GM18519 (cell line): ENCODE data around the gene APBB2.
A peak's percentile ranks its signal among the peaks of the same experiment; 100 is the strongest.

Experiments
- ATAC-seq: cut with Tn5 transposase; IDR thresholded peaks from one replicate; pipeline ENCODE4 v1.9.1; 2021; ENCODE audit warnings: mild to moderate bottlenecking, moderate library complexity; ENCODE audit not compliant: unreplicated experiment, low FRiP score

APBB2 gene

DNA sequence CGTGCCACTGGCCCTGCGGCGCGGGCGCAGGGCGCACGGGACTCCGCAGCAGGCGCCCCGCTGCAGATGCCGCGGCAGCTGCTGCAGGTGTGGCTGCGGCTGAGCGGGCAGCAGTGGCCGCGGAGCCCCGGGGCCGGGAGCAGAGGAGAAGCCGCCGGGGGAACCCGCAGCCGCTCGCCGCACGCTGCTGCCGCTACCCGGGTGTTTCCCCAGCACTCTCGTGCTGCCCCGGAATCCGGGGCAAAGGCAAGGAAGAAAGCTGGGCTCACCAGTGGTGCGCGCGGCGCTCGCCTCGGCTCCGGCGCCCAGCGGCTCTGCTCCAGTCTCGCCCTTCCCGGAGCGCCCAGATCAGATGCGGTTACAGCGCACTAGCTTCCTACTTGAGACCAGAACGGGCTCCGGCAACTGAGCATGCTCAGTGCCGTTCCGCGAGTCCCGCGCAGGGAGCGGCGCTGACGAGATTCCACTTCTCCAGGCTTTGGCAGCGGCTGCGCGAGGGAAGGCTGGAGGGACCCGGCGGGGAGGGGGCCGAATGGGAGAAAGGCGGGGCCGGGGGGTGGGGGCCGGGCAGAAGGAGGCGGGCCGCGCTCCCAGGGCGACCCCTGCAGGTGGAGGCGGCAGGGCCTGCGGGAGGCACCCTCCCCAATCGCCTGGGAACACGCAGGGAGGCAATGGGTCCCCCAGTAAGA is at the start of gene APBB2:
APBB2 (minus strand) TSS at position 407 of the 689 bp plus-strand sequence. CDS start 181,288 bp downstream, outside the sequence.
- peak; percentile 39 for ATAC-seq

GRCh38 chr4:41262198-41262597 is 47.9 kb upstream of the APBB2 start:
- ATAC-seq: no peak

- no peak for ATAC-seq
Measured at GRCh38 chr4:41260116-41260733, 45.9 kb upstream of the APBB2 start.

DNA sequence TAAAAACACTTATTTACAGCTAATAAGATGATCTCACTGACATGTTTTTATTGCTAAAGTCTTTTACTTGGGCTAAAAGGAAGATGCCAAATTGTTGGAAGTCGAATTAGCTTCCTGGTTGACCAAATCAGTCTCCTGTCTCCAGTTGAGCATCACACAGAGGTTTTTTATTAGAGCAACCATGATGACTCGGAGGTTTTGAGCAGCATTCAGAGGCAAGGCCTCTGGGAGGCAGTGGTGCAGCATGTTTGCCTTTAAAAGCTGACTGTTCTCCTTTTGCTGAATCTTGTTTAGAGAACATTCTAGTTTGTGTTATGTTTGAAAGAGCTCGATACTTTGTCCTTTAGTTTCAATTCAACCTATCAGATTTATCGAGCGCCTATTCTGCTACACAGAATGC is 44.4 kb upstream of the APBB2 start:
- no peak for ATAC-seq

GRCh38 chr4:41257906-41258305 is 43.6 kb upstream of the APBB2 start:
- ATAC-seq: no peak

- ATAC-seq: peak; percentile 40
Measured at GRCh38 chr4:41257257-41257901, 43.0 kb upstream of the APBB2 start.

DNA sequence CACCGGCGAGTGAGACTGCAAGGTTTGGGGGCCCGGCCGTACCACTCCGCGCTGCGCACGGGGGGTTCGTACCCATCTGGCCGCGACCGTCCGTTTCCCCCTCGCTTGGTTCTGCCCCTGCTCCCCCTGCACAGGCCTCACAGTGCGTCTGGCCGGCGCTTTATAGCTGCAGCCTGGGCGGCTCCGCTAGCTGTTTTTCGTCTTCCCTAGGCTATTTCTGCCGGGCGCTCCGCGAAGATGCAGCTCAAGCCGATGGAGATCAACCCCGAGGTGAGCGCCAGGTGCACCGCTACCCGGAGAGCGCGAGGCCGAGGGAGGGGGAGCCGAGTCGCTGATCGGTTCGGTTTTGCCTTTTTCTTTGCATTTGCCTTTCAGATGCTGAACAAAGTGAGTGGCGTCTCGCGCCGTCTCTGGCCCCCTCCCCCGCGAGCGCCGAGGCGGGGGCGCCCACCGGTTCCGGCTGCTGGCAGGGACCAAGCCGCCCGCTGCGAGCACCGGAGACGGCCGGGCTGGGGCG is 42.5 kb upstream of the APBB2 start, which contains the start of gene UCHL1:
UCHL1 (plus strand) TSS at position 189 of the 517 bp plus-strand sequence; CDS start at position 238, 49 bp downstream.
- peak; percentile 36 for ATAC-seq

- no peak for ATAC-seq
Measured at GRCh38 chr4:41256131-41256739, 41.9 kb upstream of the APBB2 start.

- ATAC-seq: no peak
Measured at GRCh38 chr4:41245983-41246382, 31.6 kb upstream of the APBB2 start.

DNA sequence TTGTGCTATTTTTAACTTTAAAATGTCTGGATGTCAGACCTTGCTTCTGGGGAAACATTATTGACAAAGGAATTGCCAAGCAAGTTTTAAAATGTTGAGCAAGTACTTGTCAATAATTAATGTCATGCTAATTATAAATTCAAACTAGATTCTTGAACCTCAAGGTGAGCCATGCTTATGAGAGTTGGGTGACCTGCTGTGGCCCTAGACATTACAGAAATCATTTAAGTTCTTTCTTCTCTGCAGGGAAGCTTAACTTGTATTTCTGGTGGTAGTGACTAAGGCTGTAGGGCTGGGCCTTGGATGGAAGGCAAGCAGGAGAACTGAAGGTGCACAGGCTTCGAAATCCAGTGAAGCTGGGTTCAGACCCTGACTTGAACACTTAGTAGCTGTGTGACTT is 27.6 kb upstream of the APBB2 start:
- ATAC-seq: no peak

- no peak for ATAC-seq
Measured at GRCh38 chr4:41236508-41236907, 22.2 kb upstream of the APBB2 start.

DNA sequence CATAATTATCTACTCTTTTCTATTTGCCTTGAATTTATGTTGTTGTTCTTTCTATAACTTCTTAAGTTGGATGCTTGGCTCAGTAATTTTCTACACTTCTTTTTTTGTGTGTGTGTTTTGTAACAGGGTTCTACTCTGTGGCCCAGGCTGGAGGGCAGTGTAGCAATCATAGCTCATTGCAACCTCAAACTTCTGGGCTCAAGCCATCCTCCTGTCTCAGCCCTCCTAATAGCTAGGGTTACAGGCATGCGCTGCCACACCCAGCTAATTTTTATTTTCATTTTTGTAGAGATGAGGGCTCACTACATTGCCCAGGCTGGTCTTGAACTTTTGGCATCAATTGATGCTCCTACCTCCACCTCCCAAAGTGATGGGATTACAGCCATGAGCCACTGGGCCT is 21.7 kb upstream of the APBB2 start:
- no peak for ATAC-seq

DNA sequence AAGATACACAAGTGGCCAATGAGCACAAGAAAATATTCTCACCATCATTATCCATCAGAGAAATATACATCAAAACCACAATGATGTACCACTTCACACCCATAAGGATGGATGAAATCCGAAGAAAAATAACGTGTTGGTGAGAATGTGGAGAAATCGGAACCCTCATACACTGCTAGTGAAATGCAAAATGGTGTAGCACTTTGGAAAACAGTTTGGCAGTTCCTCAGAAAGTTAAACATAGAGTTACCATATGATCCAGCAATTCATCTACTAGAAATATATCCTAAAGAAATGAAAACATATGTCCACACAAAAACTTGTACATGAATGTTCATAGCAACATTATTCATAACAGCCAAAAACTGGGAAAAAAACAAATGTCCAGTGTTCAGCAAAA is 18.5 kb upstream of the APBB2 start:
- ATAC-seq: no peak

- ATAC-seq: no peak
Measured at GRCh38 chr4:41232406-41232805, 18.1 kb upstream of the APBB2 start.

GRCh38 chr4:41227902-41228301 is 13.6 kb upstream of the APBB2 start:
- ATAC-seq: no peak

DNA sequence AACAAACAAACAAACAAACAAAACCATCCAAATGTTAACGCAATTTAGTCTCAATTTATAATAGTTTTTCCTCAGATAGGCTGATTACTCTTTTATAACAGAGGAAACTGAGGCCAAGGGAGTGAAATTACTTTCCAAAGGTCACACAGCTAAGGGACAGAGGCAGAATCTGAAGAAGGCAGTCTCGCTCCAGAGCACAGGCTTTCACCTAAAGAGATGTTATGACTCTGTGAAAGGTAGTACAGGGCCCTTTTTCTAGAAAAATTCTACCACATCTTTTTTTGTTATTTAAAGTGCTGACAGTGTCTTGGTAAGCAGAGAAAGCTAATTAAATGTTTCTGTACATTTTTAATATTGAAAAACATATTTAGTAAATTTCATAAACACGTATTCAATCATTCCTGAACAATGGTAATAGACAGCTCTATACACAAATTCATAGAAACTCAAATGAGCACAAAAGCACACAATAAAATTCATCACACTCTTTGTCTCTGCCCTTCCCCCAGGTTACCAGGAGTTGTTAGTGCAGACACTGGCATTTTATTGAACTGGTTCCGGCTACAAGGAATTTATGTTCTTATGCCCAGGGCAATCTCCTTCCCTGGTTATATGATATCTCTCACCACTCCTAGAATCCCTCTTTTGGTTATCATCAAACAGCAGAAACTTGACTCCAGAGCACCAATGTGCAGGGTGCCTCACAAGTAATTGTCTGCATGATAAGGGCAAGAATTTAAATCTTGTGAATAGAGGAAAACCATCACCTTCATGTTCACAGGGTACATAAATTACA is 7.7 kb upstream of the APBB2 start:
- ATAC-seq: no peak

GRCh38 chr4:41219421-41219950 is 5.1 kb upstream of the APBB2 start:
- no peak for ATAC-seq

GRCh38 chr4:41218703-41219102 is 4.4 kb upstream of the APBB2 start:
- ATAC-seq: no peak

- ATAC-seq: no peak
Measured at GRCh38 chr4:41217374-41217773, 3.0 kb upstream of the APBB2 start.

DNA sequence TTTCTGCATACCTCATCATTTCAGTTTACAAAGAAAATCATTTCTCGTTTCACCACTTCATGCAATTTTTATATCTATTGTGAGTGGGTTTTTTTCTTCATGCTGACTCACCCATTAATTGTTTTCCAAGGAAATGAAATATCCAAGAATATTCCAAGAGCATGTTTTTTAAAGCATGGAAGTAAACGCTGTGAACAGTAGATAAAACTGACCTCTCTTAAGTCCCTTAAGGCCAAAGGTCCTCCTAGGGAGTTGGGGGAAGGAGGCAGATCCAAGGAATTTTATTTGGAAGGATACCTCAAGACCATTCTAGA is 2.6 kb upstream of the APBB2 start:
- ATAC-seq: no peak
